OCI-LY3 (cell line): ENCODE data around the gene CMKLR1.

Source experiments
- CTCF ChIP-seq: fragments of 200-600, 300-600 bp; sonication (generic); IDR thresholded peaks from 2 replicates; pipeline ENCODE4 v1.5.1; 2014; ENCODE audit warnings: antibody characterized with exemption, low read length, low read depth
- EZH2phosphoT487 ChIP-seq: fragments of 200-600 bp; shearing (Covaris generic); IDR thresholded peaks from 2 replicates; pipeline ENCODE4 v1.6.1; 2018; ENCODE audit warnings: antibody characterized with exemption, mixed run types, low read depth

GRCh38 chr12:108240027-108240785, 98.9 kb downstream of the CMKLR1 start:
- TF ChIP-seq CTCF (no peak), EZH2phosphoT487 (no peak)
